Measurements from ENCODE around the gene NPHS1.
"Not testable (repeated sequence)": the region's sequence is repeated elsewhere in the genome, so short reads cannot be mapped to it uniquely, and the experiment has no call there.

The NPHS1 gene

DNA sequence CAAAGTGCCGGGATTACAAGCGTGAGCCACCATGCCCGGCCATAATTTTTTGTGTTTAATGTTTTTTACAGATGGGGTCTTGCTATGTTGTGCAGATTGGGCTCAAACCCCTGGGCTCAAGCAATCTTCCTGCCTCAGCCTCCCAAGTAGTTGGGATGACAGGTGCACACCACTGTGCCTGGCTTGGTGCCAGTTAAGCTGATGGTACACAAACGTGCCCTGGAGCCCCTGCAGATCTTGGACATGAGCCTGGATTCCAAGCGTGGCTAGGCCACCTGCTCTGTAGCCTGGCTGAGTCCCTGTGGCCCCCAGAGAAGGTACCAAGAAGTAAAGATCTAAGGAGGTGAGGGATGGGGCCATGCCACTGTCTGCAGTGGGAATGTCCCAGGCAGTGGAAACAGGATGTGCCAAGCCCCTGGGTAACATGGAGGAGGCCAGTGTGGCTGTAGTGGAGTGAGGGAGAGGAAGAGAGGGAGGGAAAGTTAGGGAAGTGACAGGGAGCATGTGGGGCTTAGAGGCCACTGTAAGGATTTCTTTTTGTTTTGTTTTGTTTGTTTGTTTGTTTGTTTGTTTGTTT, 46.7 kb downstream of the NPHS1 start:
- TF ChIP-seq, protein P1, sequence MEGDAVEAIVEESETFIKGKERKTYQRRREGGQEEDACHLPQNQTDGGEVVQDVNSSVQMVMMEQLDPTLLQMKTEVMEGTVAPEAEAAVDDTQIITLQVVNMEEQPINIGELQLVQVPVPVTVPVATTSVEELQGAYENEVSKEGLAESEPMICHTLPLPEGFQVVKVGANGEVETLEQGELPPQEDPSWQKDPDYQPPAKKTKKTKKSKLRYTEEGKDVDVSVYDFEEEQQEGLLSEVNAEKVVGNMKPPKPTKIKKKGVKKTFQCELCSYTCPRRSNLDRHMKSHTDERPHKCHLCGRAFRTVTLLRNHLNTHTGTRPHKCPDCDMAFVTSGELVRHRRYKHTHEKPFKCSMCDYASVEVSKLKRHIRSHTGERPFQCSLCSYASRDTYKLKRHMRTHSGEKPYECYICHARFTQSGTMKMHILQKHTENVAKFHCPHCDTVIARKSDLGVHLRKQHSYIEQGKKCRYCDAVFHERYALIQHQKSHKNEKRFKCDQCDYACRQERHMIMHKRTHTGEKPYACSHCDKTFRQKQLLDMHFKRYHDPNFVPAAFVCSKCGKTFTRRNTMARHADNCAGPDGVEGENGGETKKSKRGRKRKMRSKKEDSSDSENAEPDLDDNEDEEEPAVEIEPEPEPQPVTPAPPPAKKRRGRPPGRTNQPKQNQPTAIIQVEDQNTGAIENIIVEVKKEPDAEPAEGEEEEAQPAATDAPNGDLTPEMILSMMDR (IDR thresholded peaks at IDR 0.05; ENCODE audit: borderline replicate concordance, control extremely low read depth, extremely low read depth, insufficient read depth, missing control alignments) = no peak
- DNase-seq (ENCODE audit: low spot score) = no peak
- in situ Hi-C loops (cut with MboI; ENCODE audit: low sequenced_read_pairs, unreplicated experiment) = no loop called here

DNA sequence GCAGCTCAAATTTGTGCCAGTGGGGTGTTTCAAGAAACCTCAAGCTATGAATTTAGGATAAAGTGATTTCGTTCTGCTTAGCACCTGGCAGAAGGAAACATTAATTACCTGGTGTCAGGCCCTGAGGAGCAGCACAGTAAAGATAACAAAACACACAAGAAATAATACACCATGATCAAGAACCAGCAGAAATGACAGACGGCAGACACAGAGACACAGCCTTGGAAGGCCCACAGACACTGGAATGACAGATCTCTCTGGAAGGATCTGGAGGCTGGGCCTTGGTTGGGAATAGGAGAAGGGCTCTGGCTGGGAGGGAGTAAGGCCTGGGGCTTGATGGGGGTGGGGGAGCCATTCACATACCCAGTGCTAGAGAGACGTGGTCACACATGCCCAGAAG, 50.5 kb downstream of the NPHS1 start:
- TF ChIP-seq, protein P1 (IDR thresholded peaks at IDR 0.05; ENCODE audit: borderline replicate concordance, control extremely low read depth, extremely low read depth, insufficient read depth, missing control alignments) = no peak
- DNase-seq (ENCODE audit: low spot score) = no peak
- in situ Hi-C loops (cut with MboI; ENCODE audit: low sequenced_read_pairs, unreplicated experiment) = no loop called here

DNA sequence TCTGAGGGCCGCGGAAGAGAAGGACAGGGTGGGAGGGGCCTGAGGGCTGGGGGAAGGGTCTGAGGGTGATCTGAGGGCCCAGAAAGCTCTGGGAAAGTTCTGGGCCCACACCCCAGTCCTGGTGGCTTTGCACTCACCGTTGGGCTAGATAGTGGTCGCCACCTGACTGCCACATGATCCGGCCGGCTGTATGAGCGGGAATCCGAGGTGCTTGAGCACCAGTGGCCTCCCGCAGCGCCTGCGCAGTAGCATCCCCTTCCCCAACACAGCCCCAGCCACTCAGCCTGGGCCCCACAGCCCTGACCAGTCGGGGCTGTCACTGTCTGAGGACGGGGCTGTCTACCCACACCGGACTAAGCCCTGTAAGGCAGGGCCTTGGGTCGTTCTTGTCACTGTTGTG, 54.6 kb downstream of the NPHS1 start:
- TF ChIP-seq, protein P1 (IDR thresholded peaks at IDR 0.05; ENCODE audit: borderline replicate concordance, control extremely low read depth, extremely low read depth, insufficient read depth, missing control alignments) = no peak
- no peak for DNase-seq (ENCODE audit: low spot score)
- in situ Hi-C loops (cut with MboI; ENCODE audit: low sequenced_read_pairs, unreplicated experiment) = no loop called here

DNA sequence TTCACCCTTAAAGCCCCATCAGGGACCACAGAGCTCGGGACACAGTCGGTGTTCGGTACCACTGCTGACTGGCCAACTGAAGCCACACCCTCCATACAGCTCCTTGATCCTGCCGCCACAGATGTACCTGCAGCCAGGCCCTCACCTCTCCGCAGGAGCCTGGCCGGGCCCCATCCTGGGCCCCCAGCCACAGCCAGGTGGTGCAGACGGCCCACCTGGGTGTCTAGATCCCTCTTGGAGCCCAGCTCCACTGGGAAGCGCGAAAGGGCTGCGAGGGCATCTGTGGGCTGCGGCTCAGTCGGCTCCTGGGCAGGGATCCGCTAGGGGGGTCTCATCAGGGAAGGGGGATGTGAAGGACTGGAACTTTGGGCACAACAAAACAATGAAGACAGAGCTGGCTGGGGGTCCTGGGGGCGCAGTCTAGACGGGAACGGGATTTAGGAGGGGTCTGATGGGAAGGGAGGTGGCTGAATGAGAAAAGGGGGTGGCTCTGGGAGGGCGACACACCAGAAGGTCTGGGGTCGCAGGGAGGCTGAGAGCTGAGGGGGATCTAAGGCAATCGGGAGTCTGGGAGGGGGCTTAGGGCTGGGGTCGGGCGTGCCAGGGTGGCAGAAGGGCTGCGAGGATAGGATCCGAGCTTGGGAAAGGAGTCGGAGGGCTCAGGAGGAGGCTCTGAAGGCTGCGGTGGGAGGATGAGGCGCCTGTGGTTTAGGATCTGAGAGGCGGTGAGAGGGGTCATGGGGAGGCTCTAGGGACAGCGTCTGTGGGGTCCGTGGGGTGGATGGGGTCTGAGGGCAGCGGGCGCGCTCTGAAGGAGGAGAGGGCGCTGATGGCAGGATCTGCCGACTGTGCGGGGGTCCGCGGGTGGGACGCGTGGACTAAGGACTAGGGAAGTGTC, 55.4 kb downstream of the NPHS1 start:
- TF ChIP-seq, protein P1 (IDR thresholded peaks at IDR 0.05; ENCODE audit: borderline replicate concordance, control extremely low read depth, extremely low read depth, insufficient read depth, missing control alignments) = no peak
- no peak for DNase-seq (ENCODE audit: low spot score)
- in situ Hi-C loops (cut with MboI; ENCODE audit: low sequenced_read_pairs, unreplicated experiment) = no loop called here

DNA sequence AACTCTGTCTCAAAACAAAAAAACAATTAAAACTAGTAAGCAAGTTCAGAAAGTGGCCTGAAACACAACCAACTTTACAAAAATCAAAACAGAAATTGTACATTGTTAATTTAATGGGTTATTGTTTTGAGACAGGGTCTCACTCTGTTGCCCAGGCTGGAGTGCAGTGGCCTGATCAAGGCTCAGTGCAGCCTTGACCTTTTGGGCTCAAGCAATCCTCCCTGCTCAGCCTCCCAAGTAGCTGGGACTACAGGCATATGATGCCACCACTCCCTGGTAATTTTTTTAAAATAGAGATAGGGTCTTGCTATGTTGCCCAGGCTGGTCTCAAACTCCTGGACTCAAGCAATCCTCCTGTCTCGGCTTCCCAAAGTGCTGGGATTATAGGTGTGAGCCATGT, 56.7 kb downstream of the NPHS1 start:
- in situ Hi-C loops (cut with MboI; ENCODE audit: low sequenced_read_pairs, unreplicated experiment); DNase-seq (ENCODE audit: low spot score): not testable (repeated sequence)

DNA sequence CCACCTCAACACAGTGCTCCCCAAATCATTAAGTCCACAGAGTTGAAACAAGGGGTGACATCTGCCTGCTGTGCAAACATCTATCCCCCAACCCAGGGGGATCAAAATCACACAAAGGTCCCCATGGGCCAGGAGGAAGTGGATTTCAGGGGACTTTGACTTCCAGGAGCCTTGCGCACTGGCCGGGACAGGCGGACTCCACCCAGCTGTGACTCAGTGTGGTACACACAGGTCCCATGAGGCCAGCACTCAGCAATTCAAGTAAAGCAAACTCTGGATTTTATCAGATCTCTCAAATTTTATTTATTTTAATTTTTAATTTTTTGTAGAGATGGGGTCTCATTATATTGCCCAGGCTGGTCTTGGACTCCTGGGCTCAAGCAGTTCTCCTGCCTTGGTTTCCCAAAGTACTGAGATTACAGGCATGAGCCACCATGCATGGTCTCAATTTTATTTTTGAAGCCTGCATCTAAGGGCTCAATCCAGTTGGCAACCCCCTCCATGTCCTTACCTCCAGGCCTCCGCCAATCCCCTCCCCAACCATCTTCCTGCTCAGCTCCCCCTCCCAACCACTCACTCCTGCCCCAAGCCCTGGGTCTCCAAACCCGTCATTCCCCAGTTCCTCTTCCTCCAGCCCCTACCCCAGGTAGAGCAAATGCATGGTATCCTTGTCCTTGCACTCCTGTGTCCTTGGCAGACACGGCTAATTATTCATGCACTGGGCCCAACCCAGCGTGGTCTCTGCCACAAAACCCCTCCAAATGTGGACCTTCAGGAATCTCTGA, 58.7 kb downstream of the NPHS1 start:
- TF ChIP-seq, protein P1 (IDR thresholded peaks at IDR 0.05; ENCODE audit: borderline replicate concordance, control extremely low read depth, extremely low read depth, insufficient read depth, missing control alignments) = no peak
- DNase-seq (ENCODE audit: low spot score) = no peak
- in situ Hi-C loops (cut with MboI; ENCODE audit: low sequenced_read_pairs, unreplicated experiment) = no loop called here
